ENCODE measurements around the gene ESYT3. TPM values are rescaled to one million over a fixed set of nuclear protein-coding genes. Genes with fewer than 3 reads are reported as not detected.

The ESYT3 gene
- total and polyA plus RNA-seq, 2 of the 8 experiments (the other 6 are each of a cell fraction or from before 2014, with no cell fraction given), result 4.4 to 7.3 TPM

DNA sequence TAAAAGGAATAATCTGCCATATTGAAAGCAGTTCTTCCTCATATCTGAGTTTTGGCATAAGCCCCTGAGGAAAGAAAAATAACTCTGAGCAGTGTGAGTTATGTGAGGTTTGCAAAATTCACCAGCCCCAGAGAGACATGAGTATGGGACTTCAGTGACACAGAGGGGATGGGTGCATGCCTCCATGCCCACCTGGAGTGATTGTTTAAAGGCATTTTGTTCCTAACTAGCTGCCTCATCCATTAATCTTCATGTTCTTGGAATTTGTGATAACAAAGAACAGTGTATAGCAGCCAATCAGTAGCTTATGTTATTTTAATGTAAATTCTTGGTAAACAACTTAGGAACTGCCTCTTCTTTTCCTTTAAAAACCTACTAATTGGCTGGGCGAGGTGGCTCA lies 11.1 kb upstream of the ESYT3 start:
- Histone ChIP-seq H3K56ac (replicated peaks; ENCODE audit: insufficient read length, low read depth, low read length) (no peak overlapping the region), H2BK120ac (replicated peaks; ENCODE audit: low read depth, low read length) (no peak overlapping the region), H2AFZ (ENCODE audit: low read length) (no peak overlapping the region), H4K5ac (ENCODE audit: insufficient read length, low read depth, low read length) (no peak overlapping the region), H2BK12ac (ENCODE audit: low read depth, low read length) (no peak overlapping the region), H3K79me2 (ENCODE audit: control insufficient read depth in 1 of 2, insufficient read depth in 2 of 2, low read length in 2 of 2) (no peaks in the 10 kb centered on the region), H3K4me3 (ENCODE audit: extremely low read depth in 1 of 4, insufficient read depth in 2 of 4, low read depth in 3 of 4, low read length in 4 of 4) (no peak overlapping the region), H4K91ac (replicated peaks; ENCODE audit: insufficient read length, low read length) (no peak overlapping the region), H2BK15ac (ENCODE audit: low read length) (no peak overlapping the region), H3K27me3 (replicated peaks in 1 of 4; ENCODE audit: control insufficient read depth in 3 of 4, extremely low read depth in 1 of 4, insufficient read depth in 3 of 4, low read length in 3 of 4) (no peaks in the 10 kb centered on the region), H2BK20ac (ENCODE audit: low read length) (no peak overlapping the region), H2AK5ac (ENCODE audit: low read depth, low read length) (no peak overlapping the region), H4K8ac (ENCODE audit: extremely low read depth, insufficient read depth, low read length) (no peak overlapping the region), H3K27ac (ENCODE audit: low read depth, low read length) (no peak overlapping the region), H3K23me2 (ENCODE audit: low read depth, low read length) (no peaks in the 10 kb centered on the region), H3K14ac (ENCODE audit: insufficient read length) (no peak overlapping the region), H4K20me1 (replicated peaks in 1 of 2; ENCODE audit: control insufficient read depth in 1 of 2, insufficient read depth in 2 of 2, low read length in 2 of 2) (no peaks in the 10 kb centered on the region), H3K79me1 (ENCODE audit: low read depth, low read length) (no peaks in the 10 kb centered on the region), H3K4me2 (ENCODE audit: insufficient read depth in 1 of 2, low read depth in 2 of 2, low read length in 2 of 2) (no peak overlapping the region), H3K23ac (ENCODE audit: insufficient read length) (no peak overlapping the region), H3K4ac (replicated peaks; ENCODE audit: insufficient read length, low read depth, low read length) (no peak overlapping the region), H3K9me3 (ENCODE audit: insufficient read depth in 2 of 2, low read depth in 1 of 2, low read length in 1 of 2) (peaks cover 2 to 4% of the 10 kb centered on the region in 2 experiments; a peak in 2 of 4 replicates), H3K9ac (replicated peaks in 1 of 4; ENCODE audit: extremely low read depth in 1 of 4, low read depth in 3 of 4, low read length in 3 of 4) (no peak overlapping the region), H2BK5ac (ENCODE audit: low read depth, low read length) (no peak overlapping the region), H3K36me3 (ENCODE audit: control insufficient read depth in 2 of 4, insufficient read depth in 4 of 4, low read length in 3 of 4) (no peaks in the 10 kb centered on the region), H3K18ac (ENCODE audit: extremely low read depth, low read length) (no peak overlapping the region), H3K4me1 (replicated peaks in 1 of 4; ENCODE audit: control insufficient read depth in 3 of 4, insufficient read depth in 4 of 4, low read length in 3 of 4) (peaks cover 0 to 4% (median 0%) of the 10 kb centered on the region in 4 experiments; a peak in 1 of 7 replicates)
- CTCF ChIA-PET (ENCODE audit: partially characterized antibody), result interaction anchor here (0.9 to 7.7 kb wide), 7 partner anchors 9 to 92 kb away, joined by 3 to 47 read pairs (median 6); partner anchors contain the start of genes ESYT3, MRAS and NME9
- no peak for DNase-seq (ENCODE audit: low read depth in 1 of 2, low spot score in 2 of 2)
- WGBS, 2 experiments (ENCODE audit: extremely low coverage in 1 of 2, insufficient coverage in 1 of 2, insufficient read length in 1 of 2, insufficient replicate concordance in 2 of 2, low coverage in 1 of 2, low lambda C conversion rate in 2 of 2, missing lambda C conversion rate in 1 of 2), result 90% methylated on average over 1 of the region's 1 CpG; no CpG with 5 or more reads in 1 of the 2 experiments
- POLR2A ChIA-PET (ENCODE audit: partially characterized antibody), result no interaction called here
- FAIRE-seq, result no peak
- TF ChIP-seq HDAC6 (IDR thresholded peaks at IDR 0.05; ENCODE audit: low read depth, low read length), result no peak
- no peak for TF ChIP-seq CHD2 (IDR thresholded peaks at IDR 0.05; ENCODE audit: low read length)
- TF ChIP-seq, protein P1, sequence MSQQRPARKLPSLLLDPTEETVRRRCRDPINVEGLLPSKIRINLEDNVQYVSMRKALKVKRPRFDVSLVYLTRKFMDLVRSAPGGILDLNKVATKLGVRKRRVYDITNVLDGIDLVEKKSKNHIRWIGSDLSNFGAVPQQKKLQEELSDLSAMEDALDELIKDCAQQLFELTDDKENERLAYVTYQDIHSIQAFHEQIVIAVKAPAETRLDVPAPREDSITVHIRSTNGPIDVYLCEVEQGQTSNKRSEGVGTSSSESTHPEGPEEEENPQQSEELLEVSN (IDR thresholded peaks at IDR 0.05), result no peak
- TF ChIP-seq USF2 (IDR thresholded peaks at IDR 0.05; ENCODE audit: low read length), result no peak
- no peak for TF ChIP-seq SIN3A (conservative IDR thresholded peaks at IDR 0.05 in 1 of 2, IDR thresholded peaks at IDR 0.05 in 1 of 2; ENCODE audit: low read depth in 1 of 2, low read length in 2 of 2)

Data from H1 (cell line).